ENCODE measurements around the gene ZBED4.

- no peak for TF ChIP-seq TAF1 (IDR thresholded peaks at IDR 0.05; ENCODE audit: low read depth, low read length)
- TF ChIP-seq SPI1 (IDR thresholded peaks at IDR 0.05; ENCODE audit: low read depth, low read length) = no peak
- no peak for TF ChIP-seq POLR2A (IDR thresholded peaks at IDR 0.05; ENCODE audit: low read depth, low read length)
These were observed 36.3 kb upstream of the ZBED4 start for GRCh38 chr22:49817359-49817758.

Measured in GM12891 (cell line).